Measurements from ENCODE around the gene RHBDL3.

GRCh38 chr17:32265192-32265923 lies at the start of gene RHBDL3:
- no peak for TF ChIP-seq POLR2AphosphoS5 (IDR thresholded peaks at IDR 0.05)
- TF ChIP-seq CTCF (IDR thresholded peaks at IDR 0.05) = no peak
- no peak for TF ChIP-seq POLR2A (IDR thresholded peaks at IDR 0.05)
